Aorta (tissue), 5 donors: ENCODE results near the gene CBARP. TPM values are rescaled to one million over a fixed set of nuclear protein-coding genes. Genes with fewer than 3 reads are reported as not detected.
A peak's percentile ranks its signal among the peaks of the same experiment; 100 is the strongest.

Experiments used
- ATAC-seq: fragments of 200-7000 bp; cut with Tn5 transposase; one replicate; pipeline ENCODE4 v1.9.1; 2022; ENCODE audit warnings: moderate library complexity; ENCODE audit not compliant: low FRiP score
- DNase-seq, 2 donors: peaks; one replicate each; pipeline ENCODE4 v3.0.0-alpha.2; 2020
- H3K27ac ChIP-seq, 2 donors: one replicate each; pipeline ENCODE4 v1.5.1; 2013; ENCODE audit warnings: low read length in 2 of 2, mild to moderate bottlenecking in 2 of 2, moderate library complexity in 2 of 2, control low read depth in 1 of 2, inconsistent platforms in 1 of 2, low read depth in 1 of 2
- H3K27me3 ChIP-seq, 2 donors: one replicate each; pipeline ENCODE4 v1.6.1; 2013; ENCODE audit warnings: control low read depth in 1 of 2, low read length in 1 of 2, mild to moderate bottlenecking in 1 of 2, moderate library complexity in 1 of 2; ENCODE audit not compliant: insufficient read depth in 2 of 2, control insufficient read depth in 1 of 2
- H3K36me3 ChIP-seq, 2 donors: one replicate each; pipeline ENCODE4 v1.6.1; 2013; ENCODE audit warnings: control low read depth in 1 of 2, low read length in 1 of 2, mild to moderate bottlenecking in 1 of 2; ENCODE audit not compliant: insufficient read depth in 2 of 2, control insufficient read depth in 1 of 2
- H3K4me1 ChIP-seq, 2 donors: one replicate each; pipeline ENCODE4 v1.6.1; 2013; ENCODE audit warnings: low read length in 2 of 2, control low read depth in 1 of 2, mild to moderate bottlenecking in 1 of 2, moderate library complexity in 1 of 2; ENCODE audit not compliant: insufficient read depth in 2 of 2, control insufficient read depth in 1 of 2
- H3K4me3 ChIP-seq, 2 donors: one replicate each; pipeline ENCODE4 v1.5.1; 2013; ENCODE audit warnings: low read length in 2 of 2, control low read depth in 1 of 2, mild to moderate bottlenecking in 1 of 2
- H3K9me3 ChIP-seq: one replicate; pipeline ENCODE4 v1.6.1; 2013; ENCODE audit warnings: mild to moderate bottlenecking, low read length; ENCODE audit not compliant: control insufficient read depth
- WGBS, 2 donors: extraction: QIAGEN DNeasy Blood & Tissue Kit; methylation state at CpG; one replicate each; pipeline ENCODE4 v1.1.7; 2013; 5-methylcytosine and 5-hydroxymethylcytosine counted together
- intact Hi-C, 2 donors: fragments of 100-400 bp; cut with DNase I; formaldehyde crosslinking; loops; one replicate each; pipeline versions ENCODE4 v1.14.2 to v1.15.0; 2022
- polyA plus RNA-seq, 2 donors: library from polyadenylated mRNA; stranded (reverse); fragments of 200-250 nt; gene quantifications; one replicate each; pipeline ENCODE4 v1.2.3, GENCODE V29; 2013
- total RNA-seq, 2 donors: library from RNA; stranded (reverse); fragmentation: NEBNext Ultra II Directional; extraction: Animal tissue kit (Norgen Biotek cat#: 25700); gene quantifications; one replicate each; pipeline ENCODE4 v1.2.1, GENCODE V29; 2021
- donor health status: healthy with polysubstance abuse.
- donor health status: Bipolar disorder and iron deficiency.
- donor health status: DM: no; HTN: no; CAD: no.
- donor health status: DM: no; HTN: no; CAD: no.
- donor health status: DM: yes; HTN: yes; CAD: no.

CBARP gene
- total and polyA plus RNA-seq, 4 donors = 0.88 to 3.7 (median 2.0) TPM

DNA sequence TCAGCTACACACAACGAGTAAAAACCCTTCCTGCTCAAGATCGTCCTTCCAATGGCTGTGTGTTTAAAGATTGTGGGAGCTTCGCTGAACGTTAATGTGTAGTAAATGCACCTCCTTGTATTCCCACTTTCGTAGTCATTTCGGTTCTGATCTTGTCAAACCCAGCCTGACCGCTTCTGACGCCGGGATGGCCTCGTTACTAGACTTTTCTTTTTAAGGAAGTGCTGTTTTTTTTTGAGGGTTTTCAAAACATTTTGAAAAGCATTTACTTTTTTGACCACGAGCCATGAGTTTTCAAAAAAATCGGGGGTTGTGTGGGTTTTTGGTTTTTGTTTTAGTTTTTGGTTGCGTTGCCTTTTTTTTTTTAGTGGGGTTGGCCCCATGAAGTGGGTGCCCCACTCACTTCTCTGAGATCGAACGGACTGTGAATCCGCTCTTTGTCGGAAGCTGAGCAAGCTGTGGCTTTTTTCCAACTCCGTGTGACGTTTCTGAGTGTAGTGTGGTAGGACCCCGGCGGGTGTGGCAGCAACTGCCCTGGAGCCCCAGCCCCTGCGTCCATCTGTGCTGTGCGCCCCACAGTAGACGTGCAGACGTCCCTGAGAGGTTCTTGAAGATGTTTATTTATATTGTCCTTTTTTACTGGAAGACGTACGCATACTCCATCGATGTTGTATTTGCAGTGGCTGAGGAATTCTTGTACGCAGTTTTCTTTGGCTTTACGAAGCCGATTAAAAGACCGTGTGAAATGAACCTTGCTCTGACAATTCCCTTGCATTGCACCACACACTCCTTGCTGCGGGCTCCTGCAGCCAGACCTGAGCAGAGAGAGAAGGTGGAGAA lies 34.8 kb upstream of the CBARP start:
- Histone ChIP-seq H3K4me1 (no peaks in the 10 kb centered on the region), H3K27ac (no peak overlapping the region), H3K36me3 (peaks cover 0 to 7% of the 10 kb centered on the region in 2 donors), H3K4me3 (no peak overlapping the region), H3K27me3 (no peaks in the 10 kb centered on the region), H3K9me3 (no peaks in the 10 kb centered on the region)
- intact Hi-C loops = loop anchor here in 1 of 2 donors (10.0 kb wide), 1 partner anchor 232 kb away; no protein-coding TSS in a partner anchor
- DNase-seq (no peak), ATAC-seq (no peak)
- 54 to 60% methylated on average over 33 of the region's 33 CpGs for WGBS, 2 donors

DNA sequence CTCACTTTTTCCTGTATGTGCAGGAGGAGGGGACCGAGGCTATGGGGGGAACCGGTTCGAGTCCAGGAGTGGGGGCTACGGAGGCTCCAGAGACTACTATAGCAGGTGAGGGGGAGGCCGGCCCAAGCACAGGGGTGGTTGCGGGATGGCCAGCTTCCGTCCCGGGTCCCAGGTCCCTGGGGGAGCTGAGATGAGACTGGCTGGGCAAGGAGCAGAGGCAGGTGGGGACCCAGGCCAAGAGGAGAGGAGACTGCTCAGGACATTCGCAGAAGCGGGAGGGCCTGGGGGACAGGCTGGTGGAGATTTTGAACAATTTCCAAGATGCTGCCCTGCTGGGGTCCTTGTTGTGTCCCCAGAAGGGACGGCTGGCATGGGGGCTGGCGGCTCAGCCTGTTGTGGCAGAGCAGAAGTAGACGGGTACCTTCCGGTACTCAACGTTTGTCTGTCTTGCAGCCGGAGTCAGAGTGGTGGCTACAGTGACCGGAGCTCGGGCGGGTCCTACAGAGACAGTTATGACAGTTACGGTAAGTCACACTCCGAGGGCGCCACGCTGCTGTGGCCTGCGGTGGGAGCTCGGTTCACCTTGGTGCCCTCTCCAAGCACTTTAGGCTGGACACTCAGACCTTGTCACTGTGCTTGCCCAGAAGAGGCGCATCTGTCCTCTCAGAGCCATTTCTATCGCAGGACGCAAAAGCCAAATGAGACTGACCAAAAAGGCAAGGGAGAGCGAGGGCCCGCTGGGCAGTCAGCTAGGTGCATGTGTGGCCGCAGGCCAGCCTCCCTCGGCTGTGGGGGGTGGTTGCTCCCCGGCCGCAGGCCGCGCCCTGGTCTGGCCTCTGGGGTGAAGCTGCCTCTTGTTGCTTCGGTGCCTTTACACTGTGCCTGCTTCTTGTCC lies 34.0 kb upstream of the CBARP start:
- WGBS, 2 donors = 64% methylated on average over 37 of the region's 37 CpGs
- no peaks in the 10 kb centered on the region for H3K9me3 ChIP-seq
- intact Hi-C loops = loop anchor here in 1 of 2 donors (10.0 kb wide), 1 partner anchor 233 kb away; no protein-coding TSS in a partner anchor
- ATAC-seq = no peak
- no peak for DNase-seq
- peak overlapping the region in 1 of 2 donors; percentile 7 for H3K27ac ChIP-seq
- no peaks in the 10 kb centered on the region for H3K4me1 ChIP-seq
- H3K36me3 ChIP-seq = peaks cover 0 to 7% of the 10 kb centered on the region in 2 donors
- H3K4me3 ChIP-seq = no peak overlapping the region
- no peaks in the 10 kb centered on the region for H3K27me3 ChIP-seq

DNA sequence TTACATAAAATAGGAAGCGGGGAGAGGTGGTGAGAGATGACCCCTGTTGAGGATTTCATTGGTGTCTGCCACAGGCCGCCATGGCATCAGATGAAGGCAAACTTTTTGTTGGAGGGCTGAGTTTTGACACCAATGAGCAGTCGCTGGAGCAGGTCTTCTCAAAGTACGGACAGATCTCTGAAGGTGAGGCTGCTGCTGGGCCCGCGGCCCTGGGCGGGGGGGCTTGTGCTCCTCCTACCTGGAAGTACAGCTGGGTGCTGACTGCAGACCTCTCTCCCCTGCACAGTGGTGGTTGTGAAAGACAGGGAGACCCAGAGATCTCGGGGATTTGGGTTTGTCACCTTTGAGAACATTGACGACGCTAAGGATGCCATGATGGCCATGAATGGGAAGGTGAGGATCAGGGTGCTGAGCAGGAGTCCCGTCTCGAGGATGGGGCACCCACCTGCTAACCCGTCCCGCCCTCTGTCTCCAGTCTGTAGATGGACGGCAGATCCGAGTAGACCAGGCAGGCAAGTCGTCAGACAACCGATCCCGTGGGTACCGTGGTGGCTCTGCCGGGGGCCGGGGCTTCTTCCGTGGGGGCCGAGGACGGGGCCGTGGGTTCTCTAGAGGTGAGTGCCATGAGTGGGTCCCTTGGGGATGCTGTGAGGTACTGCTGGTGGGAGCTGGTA lies 33.2 kb upstream of the CBARP start:
- WGBS, 2 donors = 44 to 47% methylated on average over 26 of the region's 26 CpGs
- H3K4me1 ChIP-seq = no peaks in the 10 kb centered on the region
- no peaks in the 10 kb centered on the region for H3K9me3 ChIP-seq
- H3K27ac ChIP-seq = peak overlapping the region in 1 of 2 donors; percentile 39
- no peaks in the 10 kb centered on the region for H3K27me3 ChIP-seq
- H3K4me3 ChIP-seq = peak overlapping the region in 1 of 2 donors; percentile 54
- intact Hi-C loops = loop anchor here in 1 of 2 donors (10.0 kb wide), 1 partner anchor 234 kb away; no protein-coding TSS in a partner anchor
- peaks cover 0 to 7% of the 10 kb centered on the region in 2 donors for H3K36me3 ChIP-seq
- DNase-seq (no peak), ATAC-seq (no peak)

DNA sequence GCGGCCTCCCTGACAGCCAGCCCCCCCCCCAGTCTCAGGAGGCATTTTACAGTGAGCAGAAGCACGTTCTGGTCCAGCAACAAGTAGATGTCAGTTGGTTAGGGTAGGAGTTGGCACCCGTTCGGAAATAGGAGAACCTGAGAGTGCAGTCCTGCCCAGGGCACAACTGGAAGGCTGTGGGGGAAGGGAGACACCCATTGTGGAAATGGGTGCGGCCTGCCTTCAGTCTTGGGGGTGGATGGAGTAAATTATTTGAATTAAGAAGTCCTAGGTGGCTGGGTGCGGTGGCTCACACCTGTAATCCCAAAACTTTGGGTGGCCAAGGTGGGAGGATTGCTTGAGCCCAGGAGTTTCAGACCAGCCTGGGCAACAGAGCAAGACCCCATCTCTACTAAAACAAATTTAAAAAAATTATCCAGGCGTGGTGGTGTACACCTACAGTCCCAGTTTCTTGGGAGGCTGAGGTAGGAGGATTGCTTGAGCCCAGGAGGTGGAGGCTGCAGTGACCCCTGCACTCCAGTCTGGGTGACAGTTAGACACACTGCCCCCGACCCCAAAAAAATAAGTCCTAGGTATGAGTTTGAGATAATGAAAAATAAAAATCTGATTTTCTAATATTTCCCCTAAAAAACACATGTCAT lies 32.5 kb upstream of the CBARP start:
- DNase-seq = no peak
- ATAC-seq = no peak
- Histone ChIP-seq H3K27me3 (no peaks in the 10 kb centered on the region), H3K4me1 (no peaks in the 10 kb centered on the region), H3K36me3 (peaks cover 0 to 7% of the 10 kb centered on the region in 2 donors), H3K9me3 (no peaks in the 10 kb centered on the region), H3K4me3 (peak overlapping the region; percentile 32 to 54), H3K27ac (peak overlapping the region; percentile 63 to 93)
- intact Hi-C loops = loop anchor here in 1 of 2 donors (10.0 kb wide), 1 partner anchor 234 kb away; no protein-coding TSS in a partner anchor
- WGBS, 2 donors = 18 to 23% methylated on average over 8 of the region's 8 CpGs

DNA sequence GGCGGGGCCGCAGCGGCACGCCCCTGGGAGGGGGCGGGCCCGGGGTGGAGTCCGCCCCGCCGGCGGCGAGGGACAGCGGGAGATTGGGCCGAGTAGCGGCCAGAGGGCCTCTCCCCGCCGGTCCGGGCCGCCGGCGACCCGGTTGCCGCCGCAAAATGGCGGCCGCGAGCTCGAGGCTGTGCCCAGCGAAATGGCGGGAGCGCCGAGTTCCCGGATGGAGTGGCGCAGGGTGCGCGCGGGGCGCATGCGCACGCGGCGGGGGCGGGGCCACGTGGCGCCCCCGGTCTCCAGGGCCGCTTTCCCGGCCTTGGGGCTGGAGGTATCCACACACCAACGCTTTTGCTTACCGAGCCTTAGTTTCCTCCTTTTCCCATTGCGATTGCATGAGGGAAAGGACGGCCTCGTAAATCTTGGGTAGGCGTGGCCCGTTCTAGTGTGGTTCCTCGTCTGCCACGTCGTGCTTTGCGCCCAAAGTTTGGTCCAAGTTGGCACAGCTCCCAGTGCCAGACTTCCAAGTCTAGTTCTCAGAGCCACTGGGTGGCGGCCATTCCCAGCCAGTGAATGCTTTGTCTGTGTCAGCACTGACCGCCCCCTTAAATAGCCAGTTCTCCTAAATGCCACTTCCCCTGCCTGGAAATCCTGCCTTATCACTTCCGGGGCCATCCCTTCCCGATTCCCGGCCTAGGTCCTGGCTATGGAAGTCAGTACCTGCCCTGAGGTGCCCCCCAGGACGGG lies 31.8 kb upstream of the CBARP start:
- Histone ChIP-seq H3K27ac (peak overlapping the region; percentile 77 to 93), H3K36me3 (peaks cover 0 to 7% of the 10 kb centered on the region in 2 donors), H3K4me1 (no peaks in the 10 kb centered on the region), H3K27me3 (no peaks in the 10 kb centered on the region), H3K4me3 (peak overlapping the region; percentile 54 to 91), H3K9me3 (no peaks in the 10 kb centered on the region)
- intact Hi-C loops = loop anchor here in 1 of 2 donors (1.0 to 10.0 kb wide), 2 partner anchors 20 to 235 kb away; no protein-coding TSS in a partner anchor
- 1% methylated on average over 54 to 64 of the region's 64 CpGs for WGBS, 2 donors
- ATAC-seq (peak; percentile 59), DNase-seq (peak; percentile 94 to 95)

DNA sequence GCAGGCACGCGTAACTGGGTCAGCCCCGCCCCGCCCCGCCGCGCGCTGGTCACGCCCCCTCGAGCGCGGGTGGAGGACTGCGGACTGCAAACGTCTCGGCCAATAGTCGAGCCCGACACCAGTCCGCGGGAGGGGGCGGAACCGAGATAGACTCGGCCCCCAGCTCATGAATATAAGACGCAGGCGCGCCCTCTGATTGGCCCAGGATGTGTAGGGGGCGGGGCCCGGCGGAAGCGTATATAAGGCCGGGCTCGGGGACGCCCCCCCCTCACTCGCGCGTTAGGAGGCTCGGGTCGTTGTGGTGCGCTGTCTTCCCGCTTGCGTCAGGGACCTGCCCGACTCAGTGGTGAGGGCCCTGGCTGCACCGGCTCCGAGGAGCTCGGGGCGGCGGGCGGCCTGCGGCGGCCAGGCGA lies 31.3 kb upstream of the CBARP start, which contains the start of gene CIRBP:
TSS of gene CIRBP (plus strand) at position 268 of the 413 bp plus-strand sequence. CDS start 1,602 bp downstream, outside the sequence.
- 0% methylated on average over 28 to 50 of the region's 50 CpGs for WGBS, 2 donors
- intact Hi-C loops = loop anchor here in 1 of 2 donors (1.0 kb wide), 1 partner anchor 20 kb away; no protein-coding TSS in a partner anchor

More for the DNA sequence above, 31.3 kb upstream of the CBARP start, which contains the start of gene CIRBP:
- H3K4me3 ChIP-seq = peak within 1 kb of the TSS; percentile 54 to 91
- peak within 1 kb of the TSS; percentile 77 to 93 for H3K27ac ChIP-seq
- no peaks in the 10 kb centered on the region for H3K9me3 ChIP-seq
- DNase-seq (peak; percentile 100), ATAC-seq (peak; percentile 88)
- H3K4me1 ChIP-seq = no peaks in the 10 kb centered on the region
- peaks cover 0 to 4% of the 10 kb centered on the region in 2 donors for H3K36me3 ChIP-seq
- no peaks in the 10 kb centered on the region for H3K27me3 ChIP-seq
